ENCODE data around the gene GALNT6. TPM values are rescaled to one million over a fixed set of nuclear protein-coding genes. Genes with fewer than 3 reads are reported as not detected.

Gene GALNT6
- total and polyA plus RNA-seq, 2 donors (not counting 3 experiments of a cell fraction or from before 2014, with no cell fraction given) = 18.7 to 39.2 TPM

GRCh38 chr12:51320695-51321320, 70.4 kb downstream of the GALNT6 start:
- Histone ChIP-seq H3K27ac (ENCODE audit: insufficient read depth, low read depth, low read length) (no peak overlapping the region), H3K9me3 (replicated peaks; ENCODE audit: control insufficient read depth, insufficient read depth, low read length) (no peaks in the 10 kb centered on the region), H3K36me3 (ENCODE audit: control insufficient read depth in 2 of 2, extremely low read depth in 1 of 2, insufficient read depth in 2 of 2, low read length in 2 of 2) (no peaks in the 10 kb centered on the region), H4K20me1 (replicated peaks; ENCODE audit: control insufficient read depth, extremely low read depth, insufficient read depth, low read length) (no peaks in the 10 kb centered on the region), H3K4me1 (ENCODE audit: control insufficient read depth, extremely low read depth, insufficient read depth, low read length) (no peaks in the 10 kb centered on the region), H3K9me1 (replicated peaks; ENCODE audit: control insufficient read depth, extremely low read depth, insufficient read depth, low read length) (no peaks in the 10 kb centered on the region), H3K79me2 (ENCODE audit: control insufficient read depth, insufficient read depth, low read length) (no peaks in the 10 kb centered on the region), H3K4me2 (ENCODE audit: insufficient read depth, low read length) (no peak overlapping the region), H3K4me3 (replicated peaks in 1 of 3; ENCODE audit: insufficient read depth in 1 of 3, low read depth in 1 of 3, low read length in 3 of 3) (no peak overlapping the region), H3K9ac (replicated peaks; ENCODE audit: extremely low read depth, insufficient read depth, low read length) (no peak overlapping the region), H3K27me3 (ENCODE audit: control insufficient read depth in 2 of 2, insufficient read depth in 2 of 2, low read length in 2 of 2) (peaks cover 0 to 2% of the 10 kb centered on the region in 2 experiments), H2AFZ (ENCODE audit: low read depth, low read length) (peak overlapping the region; percentile 31)
- no TSS peak for BruUV-seq (replicated peaks)
- intact Hi-C loops (cut with micrococcal nuclease) = no loop called here
- DNase-seq (ENCODE audit: low read depth, low spot score) (no peak), FAIRE-seq (no peak)
- POLR2A ChIA-PET = interaction anchor here (0.7 kb wide), 1 partner anchor 194 kb away, joined by 5 read pairs; no protein-coding TSS in a partner anchor
- no peak for TF ChIP-seq MAX (IDR thresholded peaks at IDR 0.05; ENCODE audit: insufficient read depth, insufficient read length)
- TF ChIP-seq GATA2 (IDR thresholded peaks at IDR 0.05; ENCODE audit: insufficient read depth, insufficient read length, low read depth, low read length) = no peak
- TF ChIP-seq FOS (IDR thresholded peaks at IDR 0.05; ENCODE audit: borderline replicate concordance, insufficient read depth, low read length) = no peak
- no peak for TF ChIP-seq CTCF (IDR thresholded peaks at IDR 0.05; ENCODE audit: extremely low read depth in 1 of 2, insufficient read depth in 1 of 2, low read depth in 1 of 2, low read length in 2 of 2)
- TF ChIP-seq POLR2A (IDR thresholded peaks at IDR 0.05; ENCODE audit: low read depth, low read length) = no peak
- TF ChIP-seq JUN (IDR thresholded peaks at IDR 0.05; ENCODE audit: borderline replicate concordance, insufficient read depth, insufficient read length, low read depth) = no peak
- TF ChIP-seq EZH2 (IDR thresholded peaks at IDR 0.05; ENCODE audit: borderline replicate concordance, low read depth, low read length, severe bottlenecking) = no peak
- CTCF ChIA-PET = interaction anchor here (2.5 kb wide), 1 partner anchor 20 kb away, joined by 14 read pairs; no protein-coding TSS in a partner anchor
- dilution Hi-C loops (cut with MboI; ENCODE audit: extremely low pct_ligation_motif_present, low sequenced_read_pairs) = no loop called here
